Activated CD4-positive, alpha-beta T cell treated with anti-CD3 and anti-CD28 coated beads, Interleukin-2, amount 10 ng/mL, durations not matched to agents 24 days and 14 days (primary cell): ENCODE measurements around the gene IQCK. TPM values are rescaled to one million over a fixed set of nuclear protein-coding genes. Genes with fewer than 3 reads are reported as not detected.

ENCODE experiments used
- DNase-seq: peaks from one replicate; pipeline ENCODE4 v3.0.0; 2022
- H3K27ac Mint-ChIP-seq: one replicate; pipeline ENCODE4 v1.8.0; 2022; ENCODE audit warnings: mild to moderate bottlenecking, mixed read lengths
- H3K27me3 Mint-ChIP-seq: one replicate; pipeline ENCODE4 v1.8.0; 2022; ENCODE audit warnings: mixed read lengths
- H3K36me3 Mint-ChIP-seq: one replicate; pipeline ENCODE4 v1.8.0; 2022; ENCODE audit warnings: low read depth, mild to moderate bottlenecking, mixed read lengths
- H3K4me1 Mint-ChIP-seq: one replicate; pipeline ENCODE4 v1.8.0; 2021; ENCODE audit warnings: mixed read lengths
- H3K4me3 Mint-ChIP-seq: one replicate; pipeline ENCODE4 v1.8.0; 2022; ENCODE audit warnings: mild to moderate bottlenecking, moderate library complexity, mixed read lengths
- H3K9me3 Mint-ChIP-seq: one replicate; pipeline ENCODE4 v1.8.0; 2021; ENCODE audit warnings: mixed read lengths
- intact Hi-C: fragments of 100-400 bp; cut with micrococcal nuclease; formaldehyde crosslinking; loops from one replicate; pipeline ENCODE4 v1.15.1; 2023
- total RNA-seq: library from RNA; stranded (reverse); gene quantifications from 2 replicates; pipeline ENCODE4 v1.2.3, GENCODE V29; 2022

The IQCK gene
- total RNA-seq, 1 donor from 2014 or later, result 1.0 TPM

DNA sequence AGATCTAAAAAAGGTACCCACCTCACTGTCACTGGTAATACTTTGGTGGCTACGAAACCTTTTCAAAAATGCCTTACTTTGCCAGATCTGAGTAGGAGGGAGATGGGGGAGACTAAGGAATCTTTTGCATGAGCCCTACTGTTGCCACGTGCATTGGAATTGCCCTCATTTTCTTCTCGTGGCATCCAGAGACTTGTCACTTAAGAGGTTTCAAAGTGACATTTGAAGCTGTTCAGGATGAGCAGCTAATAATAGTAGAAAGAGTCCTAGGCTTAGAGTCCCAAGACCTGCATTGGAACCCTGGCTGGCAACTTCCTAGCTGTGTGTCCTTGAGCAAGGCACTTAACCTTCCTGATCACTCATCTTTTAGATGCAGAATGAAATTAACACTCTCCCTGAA, 123.1 kb downstream of the IQCK start:
- Mint-ChIP-seq H3K27ac (no peak overlapping the region), H3K4me3 (no peak overlapping the region), H3K36me3 (no peaks in the 10 kb centered on the region), H3K9me3 (no peaks in the 10 kb centered on the region), H3K27me3 (peaks cover 7% of the 10 kb centered on the region), H3K4me1 (no peaks in the 10 kb centered on the region)
- no peak for DNase-seq
- intact Hi-C loops, result no loop called here

DNA sequence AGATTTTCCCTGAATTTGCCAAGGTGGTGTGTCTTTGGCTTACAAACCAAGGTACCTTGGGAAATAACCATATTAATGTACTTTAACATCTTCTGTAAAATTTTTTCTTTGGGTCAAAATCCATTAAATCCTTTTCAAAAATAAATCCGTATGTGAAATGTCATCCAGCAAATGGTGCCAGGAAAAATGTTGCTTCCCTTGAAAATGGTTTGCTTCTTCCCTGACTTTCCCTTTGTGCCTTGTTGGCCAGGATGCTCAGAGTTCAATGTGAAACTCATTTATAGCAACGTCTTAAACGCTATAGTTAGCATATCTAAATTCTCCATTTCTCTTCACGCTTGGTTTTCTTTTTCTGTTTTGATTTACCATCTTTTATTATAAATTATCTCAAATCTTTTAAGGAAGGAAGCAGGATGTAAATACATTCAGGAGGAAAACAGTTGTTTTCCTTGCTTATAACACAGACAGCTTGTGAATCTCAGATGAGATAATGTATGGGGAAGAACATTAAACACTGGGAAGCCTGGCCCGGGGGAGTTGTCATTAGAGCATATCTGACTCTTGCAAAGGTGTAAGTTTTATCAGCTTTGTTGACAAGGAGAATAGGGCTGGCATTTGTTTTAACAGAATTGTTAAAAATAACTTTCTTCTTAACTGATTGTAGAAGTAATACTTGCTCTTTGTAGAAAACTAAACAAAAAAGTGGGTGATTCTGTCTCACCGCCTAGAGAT, 124.5 kb downstream of the IQCK start:
- Mint-ChIP-seq H3K27ac (no peak overlapping the region), H3K36me3 (no peaks in the 10 kb centered on the region), H3K9me3 (no peaks in the 10 kb centered on the region), H3K4me1 (no peaks in the 10 kb centered on the region), H3K27me3 (peaks cover 7% of the 10 kb centered on the region), H3K4me3 (no peak overlapping the region)
- no peak for DNase-seq
- intact Hi-C loops, result no loop called here

DNA sequence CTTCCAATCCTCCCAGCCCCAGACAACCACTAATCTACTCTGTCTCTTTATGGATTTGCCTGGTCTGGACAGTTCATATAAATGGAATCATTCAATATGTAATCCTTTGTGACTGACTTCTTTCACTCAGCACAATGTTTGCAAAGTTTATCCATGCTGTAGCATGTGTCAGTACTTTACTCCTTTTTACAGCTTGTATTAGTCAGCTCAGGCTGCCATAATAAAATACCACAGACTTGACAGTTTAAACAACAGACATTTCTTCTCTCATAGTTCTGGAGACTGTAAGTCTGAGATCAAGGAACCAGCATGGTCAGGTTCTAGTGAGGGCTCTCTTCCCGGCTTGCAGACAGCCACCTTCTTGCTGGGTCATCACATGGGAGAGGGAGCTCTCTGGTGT, 125.3 kb downstream of the IQCK start:
- Mint-ChIP-seq H3K27ac (no peak overlapping the region), H3K27me3 (peaks cover 9% of the 10 kb centered on the region), H3K36me3 (no peaks in the 10 kb centered on the region), H3K4me1 (no peaks in the 10 kb centered on the region), H3K4me3 (no peak overlapping the region), H3K9me3 (no peaks in the 10 kb centered on the region)
- intact Hi-C loops, result no loop called here
- DNase-seq, result no peak

DNA sequence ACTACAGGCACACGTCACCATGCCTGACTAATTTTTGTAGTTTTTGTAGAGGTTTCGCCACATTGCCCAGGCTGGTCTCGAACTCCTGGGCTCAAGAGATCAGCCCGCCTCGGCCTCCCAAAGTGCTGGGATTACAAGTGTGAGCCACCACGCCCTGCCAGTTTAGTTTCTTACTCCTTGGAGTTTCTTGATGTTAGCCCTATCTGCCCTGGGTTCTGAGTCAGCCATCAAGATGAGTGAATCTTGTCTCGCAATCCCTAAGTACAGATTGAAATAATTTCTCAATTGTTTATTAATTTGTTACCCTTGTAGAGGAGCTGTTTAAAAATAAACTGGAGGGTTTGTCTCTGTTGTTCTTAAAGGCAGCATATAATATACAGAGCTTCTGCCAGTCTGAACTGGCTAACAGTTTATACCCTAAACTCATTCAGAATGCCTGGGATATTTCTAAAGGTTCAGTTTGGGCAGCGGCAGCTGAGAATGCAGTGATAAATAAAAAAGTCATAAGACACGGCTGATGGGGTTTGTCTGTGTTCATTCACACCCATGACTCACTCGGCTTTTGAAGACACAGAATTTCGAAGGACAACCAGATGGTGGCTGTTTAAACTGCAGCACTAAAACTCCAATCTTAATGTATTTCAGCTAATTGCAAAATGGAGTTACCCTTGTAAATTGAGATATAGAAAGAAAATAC, 127.0 kb downstream of the IQCK start:
- Mint-ChIP-seq H3K9me3 (no peaks in the 10 kb centered on the region), H3K36me3 (no peaks in the 10 kb centered on the region), H3K4me3 (no peak overlapping the region), H3K27ac (no peak overlapping the region), H3K4me1 (no peaks in the 10 kb centered on the region), H3K27me3 (peaks cover 9% of the 10 kb centered on the region)
- intact Hi-C loops, result no loop called here
- DNase-seq, result no peak

DNA sequence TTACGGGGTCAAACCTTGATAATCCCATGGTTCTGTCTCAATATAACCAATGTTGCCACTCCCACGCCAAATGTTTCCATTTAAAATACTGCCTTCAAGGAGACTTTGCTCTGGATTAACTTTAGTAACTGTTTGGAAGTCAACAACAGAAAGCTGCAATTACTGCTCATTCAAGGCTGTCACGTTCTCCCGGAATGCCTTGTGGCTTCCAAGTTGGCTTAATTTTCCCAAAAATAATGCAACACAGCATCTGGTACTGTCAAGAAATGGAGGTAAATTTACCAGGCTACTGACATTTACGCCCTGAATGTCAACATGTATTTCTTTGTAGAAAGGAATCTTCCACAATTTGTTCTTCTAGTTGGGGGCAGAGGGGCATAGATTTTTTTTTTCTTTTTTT, 128.4 kb downstream of the IQCK start:
- intact Hi-C loops, result no loop called here
- no peak overlapping the region for H3K27ac Mint-ChIP-seq
- no peaks in the 10 kb centered on the region for H3K4me1 Mint-ChIP-seq
- H3K27me3 Mint-ChIP-seq, result peaks cover 5% of the 10 kb centered on the region
- no peaks in the 10 kb centered on the region for H3K9me3 Mint-ChIP-seq
- no peak for DNase-seq
- no peak overlapping the region for H3K4me3 Mint-ChIP-seq
- no peaks in the 10 kb centered on the region for H3K36me3 Mint-ChIP-seq

DNA sequence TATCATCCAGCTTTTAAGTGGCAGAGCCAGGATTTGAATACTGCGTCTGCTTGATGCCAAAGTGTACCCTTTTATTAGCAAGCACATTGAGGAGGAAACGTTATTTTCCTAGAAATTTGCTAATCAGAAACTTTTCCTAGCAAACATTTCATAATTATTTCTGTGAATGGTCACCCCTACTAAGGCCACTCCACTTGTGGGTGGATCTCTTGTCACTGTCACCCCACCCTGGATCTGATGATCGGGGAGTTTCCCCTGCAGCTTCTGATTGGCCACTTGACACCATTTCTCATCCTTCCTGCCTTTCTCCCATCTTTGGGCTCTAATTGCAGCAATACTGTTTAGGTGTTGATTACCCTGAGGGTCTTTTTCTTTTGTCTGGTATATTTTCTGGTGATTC, 130.7 kb downstream of the IQCK start:
- DNase-seq, result no peak
- H3K4me3 Mint-ChIP-seq, result no peak overlapping the region
- no peaks in the 10 kb centered on the region for H3K9me3 Mint-ChIP-seq
- intact Hi-C loops, result no loop called here
- H3K4me1 Mint-ChIP-seq, result no peaks in the 10 kb centered on the region
- H3K27me3 Mint-ChIP-seq, result peaks cover 2% of the 10 kb centered on the region
- no peak overlapping the region for H3K27ac Mint-ChIP-seq
- H3K36me3 Mint-ChIP-seq, result no peaks in the 10 kb centered on the region

DNA sequence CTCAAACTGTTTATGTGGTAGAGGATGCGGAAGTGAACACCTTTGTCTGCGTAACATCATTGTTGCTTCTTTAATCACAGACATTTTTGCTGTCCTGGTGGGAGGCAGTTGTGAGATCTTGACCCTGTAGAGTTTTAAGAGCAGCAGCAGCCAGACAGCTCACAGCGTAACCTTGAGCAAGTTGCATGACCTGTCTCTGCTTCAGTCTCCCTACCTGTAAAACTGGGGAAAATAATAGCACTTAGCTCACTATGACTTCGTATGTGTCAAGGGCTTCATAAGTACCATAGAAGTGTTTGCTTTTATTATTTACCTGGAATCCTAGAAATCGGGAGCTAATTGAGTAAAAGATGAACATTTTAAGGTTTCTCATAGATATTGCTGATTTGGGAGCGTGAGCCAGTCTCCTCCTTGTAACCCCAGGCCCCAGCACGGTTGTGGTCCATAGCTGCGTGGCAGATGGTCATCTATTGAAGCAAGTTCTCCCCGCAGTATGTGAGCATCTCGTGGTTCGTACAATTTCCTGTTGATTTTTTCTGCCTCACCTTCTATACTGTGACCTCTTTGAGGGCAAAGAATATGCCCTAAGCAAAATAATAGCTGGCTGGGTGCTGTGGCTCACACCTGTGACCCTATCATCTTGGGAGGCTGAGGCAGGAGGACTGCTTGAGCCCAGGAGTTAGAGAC, 132.2 kb downstream of the IQCK start:
- no peak for DNase-seq
- Mint-ChIP-seq H3K27me3 (peaks cover 2% of the 10 kb centered on the region), H3K4me1 (no peaks in the 10 kb centered on the region), H3K4me3 (no peak overlapping the region), H3K9me3 (no peaks in the 10 kb centered on the region), H3K36me3 (no peaks in the 10 kb centered on the region), H3K27ac (no peak overlapping the region)
- intact Hi-C loops, result no loop called here

DNA sequence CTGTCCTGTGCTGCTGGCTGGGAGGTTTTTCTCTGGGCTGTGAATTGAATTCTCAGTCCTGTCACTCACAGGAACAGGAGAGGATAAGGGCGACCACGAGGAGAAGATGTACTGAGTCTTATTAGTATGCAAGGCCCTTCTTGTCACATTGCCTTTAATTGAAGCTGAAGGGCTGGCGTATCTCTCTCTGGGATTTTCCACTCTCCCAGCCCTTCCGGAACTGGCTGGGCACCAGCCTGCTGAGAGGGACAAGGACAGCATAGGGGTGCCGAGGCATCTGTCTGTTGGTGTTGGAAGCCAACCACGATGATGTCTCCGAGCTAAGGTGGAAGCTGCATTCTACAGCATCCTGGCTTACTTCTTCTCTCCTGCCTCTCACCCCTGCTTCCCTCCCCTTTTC, 133.4 kb downstream of the IQCK start:
- H3K27ac Mint-ChIP-seq, result no peak overlapping the region
- intact Hi-C loops, result no loop called here
- no peaks in the 10 kb centered on the region for H3K4me1 Mint-ChIP-seq
- DNase-seq, result no peak
- H3K36me3 Mint-ChIP-seq, result no peaks in the 10 kb centered on the region
- no peak overlapping the region for H3K4me3 Mint-ChIP-seq
- no peaks in the 10 kb centered on the region for H3K9me3 Mint-ChIP-seq
- peaks cover 2% of the 10 kb centered on the region for H3K27me3 Mint-ChIP-seq

DNA sequence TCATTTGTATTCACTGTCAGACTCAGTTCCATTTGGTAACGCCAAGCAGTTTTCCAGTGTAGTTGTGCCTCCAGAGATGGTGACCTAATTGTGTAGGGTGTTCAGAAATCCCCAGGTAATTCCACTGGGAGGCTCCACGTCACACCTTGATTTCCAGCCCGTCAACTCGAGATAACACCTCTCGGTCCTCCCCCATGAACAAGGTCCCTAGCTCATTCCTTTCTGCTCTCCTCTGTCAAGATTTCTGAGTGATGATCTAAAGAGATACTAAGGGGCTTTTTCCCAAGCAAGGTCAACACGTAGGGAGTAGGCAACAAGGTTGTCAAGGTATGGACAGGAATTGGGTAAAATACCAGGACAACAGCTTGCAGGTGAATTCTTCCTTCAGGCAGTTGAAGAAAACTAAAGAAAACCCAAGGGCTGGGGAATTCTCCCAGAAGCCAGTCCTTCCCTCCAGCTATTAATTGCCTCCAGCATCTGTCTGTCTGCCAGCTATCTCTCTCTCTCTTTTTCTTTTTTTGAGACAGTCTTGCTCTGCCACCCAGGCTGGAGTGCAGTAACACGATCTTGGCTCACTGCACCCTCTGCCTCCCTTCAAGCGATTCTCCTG, 135.2 kb downstream of the IQCK start:
- no peak overlapping the region for H3K27ac Mint-ChIP-seq
- DNase-seq, result no peak
- H3K9me3 Mint-ChIP-seq, result no peaks in the 10 kb centered on the region
- intact Hi-C loops, result no loop called here
- no peaks in the 10 kb centered on the region for H3K36me3 Mint-ChIP-seq
- H3K4me3 Mint-ChIP-seq, result no peak overlapping the region
- H3K27me3 Mint-ChIP-seq, result peaks cover 1% of the 10 kb centered on the region
- H3K4me1 Mint-ChIP-seq, result no peaks in the 10 kb centered on the region

DNA sequence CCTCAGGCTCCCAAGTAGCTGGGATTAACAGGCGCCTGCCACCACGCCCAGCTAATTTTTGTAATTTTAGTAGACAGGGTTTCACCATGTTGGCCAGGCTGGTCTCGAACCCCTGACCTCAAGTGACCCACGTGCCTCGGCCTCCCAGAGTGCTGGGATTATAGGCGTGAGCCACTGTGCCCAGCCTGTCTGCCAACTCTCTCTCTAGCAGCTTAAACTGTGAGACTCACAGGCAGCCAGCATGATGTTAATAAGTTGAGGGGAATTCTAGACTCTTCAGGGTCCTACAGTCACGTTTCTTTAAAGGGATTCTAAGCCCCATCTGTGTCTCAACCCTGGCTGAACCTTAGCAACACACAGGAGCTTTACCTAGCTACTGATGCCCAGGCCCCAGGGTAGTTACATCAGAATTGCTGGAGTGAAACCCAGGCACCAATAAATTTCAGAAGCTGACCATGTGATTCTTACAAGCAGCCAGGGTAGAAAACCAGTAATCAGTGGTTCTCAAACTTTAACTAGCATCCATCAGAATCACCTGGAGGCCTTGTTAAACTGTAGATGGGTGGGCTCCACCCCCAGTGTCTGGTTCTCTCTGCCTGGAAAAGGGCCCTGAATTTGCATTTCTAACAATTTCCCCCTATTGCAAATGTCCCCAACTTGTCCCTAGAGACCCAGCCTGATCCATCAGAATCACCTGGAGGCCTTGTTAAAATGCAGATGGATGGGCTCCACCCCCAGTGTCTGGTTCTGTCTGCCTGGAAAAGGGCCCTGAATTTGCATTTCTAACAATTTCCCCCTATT, 135.9 kb downstream of the IQCK start:
- no peaks in the 10 kb centered on the region for H3K27me3 Mint-ChIP-seq
- no peak overlapping the region for H3K27ac Mint-ChIP-seq
- intact Hi-C loops, result no loop called here

DNA sequence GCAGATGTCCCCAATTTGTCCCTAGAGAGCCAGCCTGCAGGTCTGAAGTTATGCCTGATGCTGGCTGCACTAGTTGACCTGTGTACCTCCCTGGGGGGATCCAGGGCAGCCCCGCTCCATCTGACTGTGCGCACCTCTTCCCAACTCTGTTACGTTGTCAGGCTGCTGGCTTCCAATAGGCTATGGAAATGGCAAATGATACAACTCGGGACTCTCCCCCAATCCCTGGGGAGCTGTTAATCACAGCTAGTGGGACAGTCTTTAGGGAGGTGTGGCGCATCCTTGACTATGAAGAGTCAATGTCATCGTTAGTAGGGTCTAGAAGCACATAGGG, 136.4 kb downstream of the IQCK start:
- Mint-ChIP-seq H3K27me3 (no peaks in the 10 kb centered on the region), H3K4me1 (no peaks in the 10 kb centered on the region), H3K36me3 (no peaks in the 10 kb centered on the region), H3K27ac (no peak overlapping the region), H3K4me3 (no peak overlapping the region), H3K9me3 (no peaks in the 10 kb centered on the region)
- DNase-seq, result no peak
- intact Hi-C loops, result no loop called here

More for the DNA sequence above, 135.9 kb downstream of the IQCK start:
- Mint-ChIP-seq H3K9me3 (no peaks in the 10 kb centered on the region), H3K36me3 (no peaks in the 10 kb centered on the region), H3K4me3 (no peak overlapping the region), H3K4me1 (no peaks in the 10 kb centered on the region)
- no peak for DNase-seq

DNA sequence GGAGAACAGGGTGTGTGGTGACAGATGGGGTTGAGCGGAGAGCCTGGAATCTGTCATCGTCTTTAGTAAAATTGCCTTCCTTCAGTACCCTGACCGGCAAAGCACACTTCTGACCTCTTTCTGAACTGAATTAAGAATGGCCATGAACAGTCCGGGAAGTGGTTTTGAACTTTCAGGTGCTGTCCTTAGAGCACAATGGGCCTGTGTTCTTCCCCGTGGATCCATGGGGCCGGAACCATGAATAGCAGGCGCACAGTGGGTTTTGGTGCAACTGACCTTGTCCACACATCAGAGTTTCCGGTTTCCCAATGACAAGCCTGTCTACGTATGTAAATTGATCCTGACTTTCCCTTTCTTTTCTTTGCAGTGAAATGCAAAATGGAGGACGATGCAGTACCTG, 138.0 kb downstream of the IQCK start:
- no peaks in the 10 kb centered on the region for H3K36me3 Mint-ChIP-seq
- intact Hi-C loops, result no loop called here
- no peak overlapping the region for H3K4me3 Mint-ChIP-seq
- no peak overlapping the region for H3K27ac Mint-ChIP-seq
- no peaks in the 10 kb centered on the region for H3K27me3 Mint-ChIP-seq
- DNase-seq, result no peak
- H3K9me3 Mint-ChIP-seq, result no peaks in the 10 kb centered on the region
- no peaks in the 10 kb centered on the region for H3K4me1 Mint-ChIP-seq

DNA sequence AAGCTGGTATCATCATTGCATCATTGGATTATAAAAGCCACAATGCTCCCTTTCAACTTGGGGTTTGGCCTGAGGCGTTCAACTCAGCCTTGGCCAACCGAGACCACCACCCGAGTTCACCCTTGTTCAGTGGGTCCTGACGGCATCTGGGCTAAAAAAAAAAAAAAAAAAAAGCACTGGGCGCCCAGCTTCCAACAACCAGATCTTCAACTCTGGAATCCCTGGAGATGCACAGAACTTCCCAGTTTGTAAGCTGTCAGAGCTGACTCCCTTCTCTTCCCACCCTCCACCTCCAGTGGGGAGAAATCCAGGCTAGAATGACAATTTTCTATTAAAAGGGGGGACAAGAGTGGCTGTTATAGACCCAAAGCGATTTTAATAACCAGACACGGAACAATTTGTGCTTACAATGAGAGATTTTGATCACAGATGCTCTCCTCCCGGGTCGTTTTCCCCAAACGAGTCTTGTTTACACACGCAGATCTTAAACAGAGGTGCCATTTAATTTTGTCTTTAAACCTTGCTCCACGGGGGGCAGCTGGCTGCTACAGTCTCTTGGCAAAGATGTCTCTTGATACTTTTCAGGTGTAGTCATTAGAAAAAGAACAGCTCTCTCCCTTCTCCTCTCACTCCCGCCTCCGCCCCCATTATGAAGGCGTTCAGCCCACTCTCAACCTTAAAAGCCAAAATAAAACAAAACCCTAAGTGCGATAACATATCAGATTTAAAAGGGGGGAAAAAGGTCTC, 139.7 kb downstream of the IQCK start:
- no peak for DNase-seq
- Mint-ChIP-seq H3K27ac (no peak overlapping the region), H3K9me3 (no peaks in the 10 kb centered on the region), H3K4me1 (no peaks in the 10 kb centered on the region), H3K27me3 (no peaks in the 10 kb centered on the region), H3K4me3 (no peak overlapping the region), H3K36me3 (no peaks in the 10 kb centered on the region)
- intact Hi-C loops, result no loop called here
